NCI-H748 (cell line): Measurements from ENCODE around the gene PRKD3.

Experiments used
- DNase-seq: peaks from one replicate; lab custom pipeline; 2025; ENCODE audit not compliant: unreplicated experiment; lab: John Stamatoyannopoulos, UW

Gene PRKD3

DNA sequence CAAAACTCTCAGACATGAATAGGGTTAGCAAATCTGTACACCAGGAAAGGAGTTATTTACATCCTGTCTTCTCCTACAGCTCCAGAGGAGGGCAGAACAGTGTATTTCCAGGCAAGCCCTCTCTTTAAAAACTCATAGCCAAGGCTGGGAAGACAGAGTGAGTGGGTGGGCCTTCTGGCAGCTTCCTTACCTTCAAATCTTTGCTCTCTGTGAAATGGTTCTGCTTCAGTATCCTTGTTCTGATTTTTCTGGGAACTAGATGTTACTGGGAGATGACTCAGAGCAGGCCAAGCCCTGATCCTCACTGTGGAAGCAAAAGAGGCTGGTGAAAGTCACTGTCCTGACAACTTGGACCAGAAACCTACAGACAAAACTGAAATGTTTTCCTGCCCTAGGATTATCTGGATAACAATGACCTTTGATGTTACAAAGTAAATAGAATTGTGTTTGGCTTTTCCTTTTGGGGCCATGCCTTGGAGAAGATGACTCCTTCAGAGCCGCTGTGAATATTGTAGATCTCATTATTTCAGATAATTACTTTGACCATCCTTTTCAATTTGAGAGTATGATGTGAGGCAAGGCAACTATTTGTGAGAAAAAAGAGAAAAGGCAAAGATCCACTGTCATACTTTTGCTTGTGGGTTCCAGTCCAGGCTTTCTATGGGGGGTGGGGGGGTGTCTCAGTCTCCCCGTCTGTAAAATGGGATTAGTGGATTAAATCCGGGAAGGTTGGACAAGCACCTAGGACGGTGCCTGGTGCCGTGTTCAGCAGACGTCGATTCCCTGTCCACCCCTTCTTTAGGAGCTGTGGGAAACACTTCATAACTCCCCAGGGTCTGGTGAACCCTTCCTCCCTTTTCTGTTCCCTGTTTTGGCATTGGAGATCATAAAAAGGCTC lies 19.2 kb upstream of the PRKD3 start:
- DNase-seq: peak; percentile 42

DNA sequence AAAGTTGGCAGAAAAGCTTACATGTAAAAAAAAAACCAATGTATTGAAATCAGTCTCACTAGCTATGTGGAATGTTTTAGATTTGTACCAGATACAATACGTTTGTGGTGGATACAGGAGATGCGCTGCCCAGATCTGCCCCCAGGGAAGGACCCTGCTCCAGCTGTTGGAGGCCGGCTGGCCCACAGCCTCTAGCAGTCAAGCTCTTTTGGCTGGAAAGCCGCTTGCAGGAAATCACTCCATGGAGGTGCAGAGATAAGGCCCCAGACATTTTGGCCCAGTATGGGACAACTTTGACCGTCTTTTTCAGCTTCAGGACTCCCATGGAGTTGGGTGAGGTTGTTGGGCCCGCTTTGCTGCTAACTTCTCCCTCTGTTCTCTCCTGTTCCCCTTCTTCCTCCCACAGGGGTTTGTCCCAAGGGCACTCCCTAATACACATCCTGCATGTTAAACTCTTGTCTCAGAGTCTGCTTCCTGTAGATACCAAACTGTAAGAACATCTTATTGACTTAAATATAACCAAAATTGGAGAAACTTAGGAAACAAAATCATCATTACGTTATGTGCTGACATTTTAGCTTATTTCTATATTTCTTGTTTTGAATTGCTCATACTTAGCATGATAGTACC lies 18.1 kb upstream of the PRKD3 start:
- no peak for DNase-seq

DNA sequence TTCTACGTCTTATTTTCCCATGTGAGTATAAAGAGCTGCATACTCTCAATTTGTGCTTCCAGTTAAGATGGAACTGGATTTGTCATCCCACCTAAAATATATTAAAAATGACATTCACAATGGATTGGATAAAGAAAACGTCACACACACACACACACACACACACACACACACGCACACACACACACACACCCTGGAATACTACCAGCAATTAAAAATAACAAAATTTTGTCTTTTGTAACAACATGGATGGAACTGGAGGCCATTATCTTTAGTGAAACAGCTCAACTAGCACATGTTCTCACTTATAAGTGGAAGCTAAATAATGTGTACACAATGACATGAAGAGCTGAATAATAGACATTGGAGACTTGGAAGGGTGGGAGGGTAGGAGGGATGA lies 16.0 kb upstream of the PRKD3 start:
- peak; percentile 56 for DNase-seq

DNA sequence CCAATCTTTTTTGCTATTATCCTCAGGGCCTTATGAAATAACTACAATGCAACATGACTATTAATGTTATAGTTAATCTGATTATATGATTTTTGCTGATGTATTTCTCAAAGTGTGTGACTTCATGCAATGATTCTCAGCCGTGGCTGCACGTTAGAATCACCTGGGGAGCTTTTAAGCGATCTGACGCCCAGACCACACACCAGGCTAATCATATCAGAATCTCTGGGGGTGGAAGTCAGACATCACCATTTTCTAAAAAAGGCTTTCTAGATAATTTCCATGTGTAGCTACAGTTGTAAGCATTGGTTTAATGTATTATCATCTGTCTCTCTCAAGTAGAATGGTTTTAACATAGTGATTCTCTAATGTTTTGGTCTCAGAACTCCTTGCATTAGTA lies 14.3 kb upstream of the PRKD3 start:
- DNase-seq: no peak

DNA sequence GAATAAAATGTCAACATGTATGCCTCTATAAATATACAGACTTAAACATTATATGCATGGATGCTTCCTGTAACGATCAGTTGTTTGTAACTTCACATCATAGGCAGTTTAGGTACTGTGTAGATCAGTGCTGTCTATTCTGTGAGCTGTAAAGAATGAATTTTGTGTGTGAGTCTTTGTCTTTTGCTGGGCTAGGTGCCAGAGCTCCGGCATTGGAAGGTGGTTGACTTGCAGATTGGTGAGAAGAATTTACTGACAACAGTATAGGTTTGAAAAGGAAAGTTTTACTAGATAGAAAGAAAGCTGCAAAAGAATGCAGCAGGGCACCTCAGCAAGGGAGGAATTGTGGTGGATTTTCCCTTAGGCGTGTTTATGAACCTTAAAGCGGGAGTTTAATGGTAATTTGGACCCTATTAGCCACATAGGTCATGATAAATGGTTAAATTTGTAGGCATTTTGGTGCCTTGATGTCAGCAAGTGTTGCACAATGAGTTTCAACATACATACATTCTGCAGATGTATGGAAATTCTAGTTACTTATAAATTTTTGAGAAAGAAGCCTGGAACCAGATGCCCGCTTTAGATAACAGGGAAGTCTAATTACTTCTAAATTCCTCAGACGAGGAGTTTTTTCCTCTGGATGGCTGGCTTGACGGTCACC lies 13.1 kb upstream of the PRKD3 start:
- no peak for DNase-seq

DNA sequence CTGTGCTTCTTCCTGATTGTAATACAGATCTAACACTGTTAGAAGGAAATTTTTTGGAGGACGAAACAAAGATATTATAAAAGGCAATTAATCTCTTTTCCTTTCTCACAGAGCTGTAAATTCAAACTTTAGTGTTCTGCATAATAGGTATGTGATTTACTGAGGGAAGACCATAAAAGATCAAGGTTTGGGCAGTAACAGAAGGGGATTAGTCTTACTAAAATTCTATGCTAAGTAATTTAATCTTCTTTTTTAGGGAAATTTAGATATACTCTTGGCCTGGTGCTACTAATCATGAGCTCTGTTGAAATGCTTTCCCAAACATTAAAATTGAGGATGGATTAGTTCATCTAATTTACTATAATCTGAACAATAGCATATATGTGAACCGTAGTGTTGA lies 11.0 kb upstream of the PRKD3 start:
- no peak for DNase-seq

DNA sequence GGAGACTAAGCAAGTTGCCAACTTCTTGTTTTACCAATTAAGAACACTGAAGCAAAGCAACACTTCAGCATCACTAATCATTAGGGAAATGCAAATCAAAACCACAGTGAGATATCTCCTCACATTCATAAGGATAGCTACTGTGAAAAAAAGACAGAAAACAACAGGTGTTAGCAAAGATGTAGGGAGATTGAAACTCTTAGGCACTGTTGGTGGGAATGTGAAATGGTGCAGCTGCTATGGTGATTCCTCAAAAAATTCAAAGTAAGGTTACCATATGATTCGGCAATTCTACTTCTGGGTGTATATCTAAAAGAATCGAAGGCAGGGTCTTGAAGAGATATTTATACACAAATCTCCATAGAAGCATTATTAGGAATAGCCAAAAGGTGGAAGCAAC lies 8.6 kb upstream of the PRKD3 start:
- DNase-seq: no peak

DNA sequence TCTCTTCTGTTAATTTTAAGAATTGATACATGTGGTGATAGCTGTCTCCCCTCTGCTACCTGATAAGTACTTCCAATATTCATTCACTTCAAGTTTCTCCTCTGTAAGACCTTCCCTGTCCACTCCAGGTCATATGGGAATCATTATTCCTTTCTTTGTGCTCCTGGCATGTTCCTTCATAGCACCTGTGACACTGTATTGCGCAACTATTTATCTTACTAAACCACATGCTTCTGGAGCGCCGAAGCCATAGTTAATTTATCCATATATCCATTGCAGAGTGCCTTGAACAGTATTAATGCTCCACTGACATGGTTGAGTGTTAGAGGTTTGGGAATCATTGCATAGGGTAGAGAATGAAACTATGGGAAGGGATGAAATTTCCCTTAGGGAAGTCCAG lies 7.9 kb upstream of the PRKD3 start:
- no peak for DNase-seq

DNA sequence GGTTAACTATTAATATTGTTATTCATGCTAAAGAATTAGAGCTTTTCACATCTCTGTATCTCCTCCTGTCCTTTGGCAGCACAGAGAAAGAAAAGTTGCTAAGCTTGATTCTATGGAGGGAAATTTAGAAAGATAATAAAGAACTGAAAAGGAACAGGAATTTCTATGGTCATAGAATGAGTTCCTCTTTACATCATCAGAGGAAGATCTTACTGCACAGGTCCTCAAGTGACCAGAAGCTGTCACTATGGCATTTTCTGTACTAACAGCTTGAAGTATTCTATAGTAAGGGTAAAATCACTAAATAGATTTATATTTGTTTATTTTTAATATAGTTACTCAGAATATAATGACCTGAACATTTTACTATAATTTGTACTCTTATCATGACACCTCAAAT lies 6.0 kb upstream of the PRKD3 start:
- no peak for DNase-seq

DNA sequence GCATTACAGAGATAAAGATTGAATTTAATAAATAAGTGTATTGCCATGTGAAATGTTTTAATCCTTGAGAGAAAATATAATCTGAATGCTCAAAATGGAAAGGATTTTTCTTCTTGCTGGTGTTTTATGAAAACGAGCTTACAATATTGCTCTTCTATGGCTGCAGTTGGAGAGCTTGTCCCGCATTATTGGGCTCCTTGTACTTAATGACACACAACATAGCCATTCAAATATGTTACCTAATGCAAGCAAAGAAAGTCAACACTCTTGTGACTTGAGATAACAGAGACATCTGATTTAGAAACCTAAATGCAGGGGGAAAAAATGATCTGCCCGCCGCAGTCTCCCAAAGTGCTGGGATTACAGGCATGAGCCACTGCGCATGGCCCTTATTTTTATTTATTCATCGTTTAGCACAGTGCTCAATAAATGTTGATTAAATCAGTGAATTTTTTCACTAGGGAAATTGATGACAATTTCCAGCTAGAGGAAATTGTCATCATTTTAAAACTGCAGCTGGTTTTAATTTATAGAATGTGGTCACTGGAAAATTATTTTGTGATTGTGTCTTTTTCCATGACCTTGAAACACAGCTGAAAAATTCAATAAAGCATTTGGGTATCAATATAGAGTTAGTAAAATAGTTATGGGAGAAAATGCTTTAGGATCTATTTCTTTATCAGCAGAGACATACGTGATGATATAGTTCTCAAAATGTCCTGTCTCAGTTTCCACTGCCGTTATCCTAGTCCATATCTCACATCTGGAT lies 2.4 kb upstream of the PRKD3 start:
- no peak for DNase-seq

DNA sequence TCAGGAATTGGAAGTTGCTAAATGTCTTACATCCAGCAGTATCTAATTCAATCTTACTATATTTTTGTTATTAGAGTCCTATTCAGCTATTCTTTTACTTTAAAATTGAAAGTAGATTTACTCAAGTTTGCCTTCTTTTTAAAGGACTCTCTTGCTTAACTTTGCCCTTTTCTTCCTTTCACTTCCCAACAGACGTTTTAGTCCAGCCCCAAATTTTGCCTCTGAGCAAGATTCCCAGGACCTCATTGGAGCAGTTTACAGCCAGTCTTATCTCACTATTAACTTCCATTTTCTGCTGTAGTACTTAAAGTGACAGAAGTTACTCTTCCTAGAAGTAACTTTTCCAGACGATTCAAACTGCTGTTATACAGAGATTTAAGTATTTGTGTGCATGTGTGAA lies 1.7 kb upstream of the PRKD3 start:
- no peak for DNase-seq

DNA sequence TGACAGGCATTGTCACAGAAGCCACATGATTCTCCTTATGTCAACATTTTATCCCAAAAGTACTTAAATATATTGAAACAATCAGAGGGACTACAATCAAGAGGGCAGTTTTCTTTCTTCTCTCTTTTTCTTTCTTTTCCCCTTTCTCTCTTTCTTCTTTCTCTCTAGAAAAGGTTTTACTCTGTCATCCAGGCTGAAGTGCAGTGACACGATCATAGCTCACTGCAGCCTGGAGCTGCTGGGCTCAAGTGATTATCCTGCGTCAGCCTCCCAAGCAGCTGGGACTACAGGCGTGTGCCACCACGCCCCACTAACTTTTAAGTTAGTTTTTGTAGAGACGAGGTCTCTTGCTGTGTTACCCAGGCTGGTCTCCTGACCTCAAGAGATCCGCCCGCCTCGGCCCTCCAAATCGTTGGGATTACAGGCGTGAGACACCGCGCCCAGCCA lies 1.0 kb upstream of the PRKD3 start:
- DNase-seq: no peak

DNA sequence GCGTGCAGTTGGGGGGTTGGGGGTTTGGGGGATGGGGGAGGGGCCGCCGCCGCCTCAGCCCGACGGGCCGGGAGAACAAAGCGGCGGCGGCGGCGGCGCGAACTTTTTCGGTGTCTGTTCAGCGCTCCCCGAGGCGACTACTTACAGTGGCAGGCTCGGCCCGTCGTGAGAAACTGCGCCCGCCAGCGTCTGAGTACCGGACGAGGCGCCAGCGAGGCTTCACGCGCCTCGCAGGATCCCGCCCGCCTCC lies 172 bp downstream of the PRKD3 start:
- DNase-seq: no peak

DNA sequence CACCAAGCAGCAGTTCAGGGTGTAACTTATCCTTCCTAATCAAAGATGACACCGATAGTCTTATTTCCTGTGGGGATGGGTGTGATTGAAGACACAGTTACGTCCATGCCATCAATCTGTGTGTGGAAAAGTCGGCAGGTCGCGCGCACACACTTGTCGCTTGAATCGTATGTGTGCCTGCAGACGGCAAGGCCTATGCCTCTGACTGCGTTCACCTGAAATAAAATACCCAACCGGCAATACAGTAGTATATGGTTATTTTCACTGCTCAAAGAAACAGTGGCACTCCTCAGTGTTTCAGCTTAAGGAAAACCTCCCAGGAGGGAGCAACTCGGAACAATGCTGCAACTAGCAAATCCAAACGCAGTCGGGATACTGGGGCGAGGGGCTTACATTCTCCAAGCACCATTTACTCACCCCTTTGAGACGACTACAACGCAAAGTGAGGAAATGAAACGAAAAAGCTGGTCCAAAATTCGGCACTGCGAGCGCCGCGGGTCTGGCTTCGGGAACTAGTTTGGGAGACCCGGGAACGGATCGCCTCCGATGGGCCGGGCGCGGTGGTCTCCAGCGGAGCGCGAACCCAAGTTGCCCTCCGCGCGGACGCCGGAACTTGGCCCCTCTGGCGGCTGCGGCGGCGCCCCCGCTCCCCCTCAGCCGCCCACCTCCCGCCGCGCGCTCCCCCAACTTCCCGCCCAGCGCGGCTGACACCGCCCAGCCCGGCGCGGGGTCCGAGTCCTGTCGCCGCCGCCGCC lies 675 bp downstream of the PRKD3 start:
- peak; percentile 58 for DNase-seq

DNA sequence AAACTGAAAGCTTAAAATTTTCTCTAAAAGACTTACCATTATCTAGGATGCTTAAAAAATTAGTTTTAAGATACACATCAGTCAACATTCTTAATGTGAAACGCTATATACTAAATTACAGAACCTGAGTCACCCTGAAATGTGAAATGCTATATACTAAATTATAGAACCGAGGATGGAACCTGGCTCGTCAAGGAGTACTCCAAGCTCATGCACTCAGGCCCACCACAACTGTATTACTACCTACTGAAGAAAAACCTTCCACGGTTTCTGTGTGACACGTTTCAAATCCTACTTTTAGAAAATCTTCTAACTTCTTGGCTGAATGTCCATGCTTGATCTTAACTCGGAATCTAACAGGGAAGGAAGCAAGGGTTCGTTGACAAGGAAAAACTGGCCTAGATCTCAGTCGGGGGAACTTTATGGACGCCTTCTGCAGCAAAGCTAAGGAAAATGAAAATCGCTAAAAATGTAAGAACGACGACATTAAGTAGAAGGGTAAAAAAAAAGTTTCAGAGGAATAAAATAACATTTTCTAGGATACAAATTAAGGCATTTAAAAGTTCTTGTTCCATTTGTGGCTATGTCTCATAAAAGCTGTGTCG lies 1.4 kb downstream of the PRKD3 start:
- DNase-seq: no peak

DNA sequence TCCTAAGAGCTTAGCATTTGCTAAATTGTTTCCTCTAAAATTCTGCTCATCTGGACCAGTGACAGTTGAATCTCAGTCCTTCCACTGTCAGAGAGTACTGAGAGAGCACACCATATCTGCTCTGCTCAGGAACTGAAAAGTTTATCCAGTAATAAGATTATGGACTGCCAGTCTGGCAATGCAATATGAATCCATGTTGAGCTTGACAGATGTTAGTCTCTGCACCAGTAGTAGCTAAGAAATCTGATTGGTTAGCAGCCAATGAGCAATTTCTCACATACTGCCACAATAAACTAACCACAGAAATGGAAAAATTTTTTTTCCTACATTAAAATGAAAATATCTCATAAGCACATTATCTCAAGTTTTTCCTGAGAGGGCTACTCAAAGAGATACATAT lies 2.3 kb downstream of the PRKD3 start:
- no peak for DNase-seq

DNA sequence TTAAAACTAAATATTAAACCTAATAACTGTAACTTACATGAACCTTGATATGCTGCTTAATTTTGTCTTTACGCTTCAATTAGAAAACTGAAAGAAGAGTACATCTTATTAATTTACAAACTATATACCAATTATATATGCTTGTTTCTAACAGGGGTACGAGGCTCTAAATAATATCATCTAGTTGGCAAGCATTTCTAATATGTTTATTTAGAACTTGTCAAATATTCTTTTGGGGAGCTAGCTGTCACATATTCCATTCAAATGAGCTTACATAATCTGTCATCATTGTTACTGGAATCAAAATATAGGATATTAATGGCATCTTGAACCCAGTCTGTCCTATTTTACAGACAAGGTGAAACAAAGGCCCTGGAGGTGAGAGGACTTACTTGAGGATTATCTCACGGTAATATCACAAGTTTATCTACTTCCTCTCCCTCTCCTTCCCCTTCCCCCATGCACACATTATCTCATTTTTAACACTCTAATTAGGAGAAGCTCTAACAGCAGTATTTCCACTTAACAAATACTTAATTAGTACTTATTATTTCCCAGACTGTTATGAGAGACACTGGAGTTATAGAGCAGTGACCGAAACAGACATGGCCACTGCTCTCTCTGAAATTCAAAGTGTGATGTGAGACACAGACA lies 3.5 kb downstream of the PRKD3 start:
- DNase-seq: no peak

DNA sequence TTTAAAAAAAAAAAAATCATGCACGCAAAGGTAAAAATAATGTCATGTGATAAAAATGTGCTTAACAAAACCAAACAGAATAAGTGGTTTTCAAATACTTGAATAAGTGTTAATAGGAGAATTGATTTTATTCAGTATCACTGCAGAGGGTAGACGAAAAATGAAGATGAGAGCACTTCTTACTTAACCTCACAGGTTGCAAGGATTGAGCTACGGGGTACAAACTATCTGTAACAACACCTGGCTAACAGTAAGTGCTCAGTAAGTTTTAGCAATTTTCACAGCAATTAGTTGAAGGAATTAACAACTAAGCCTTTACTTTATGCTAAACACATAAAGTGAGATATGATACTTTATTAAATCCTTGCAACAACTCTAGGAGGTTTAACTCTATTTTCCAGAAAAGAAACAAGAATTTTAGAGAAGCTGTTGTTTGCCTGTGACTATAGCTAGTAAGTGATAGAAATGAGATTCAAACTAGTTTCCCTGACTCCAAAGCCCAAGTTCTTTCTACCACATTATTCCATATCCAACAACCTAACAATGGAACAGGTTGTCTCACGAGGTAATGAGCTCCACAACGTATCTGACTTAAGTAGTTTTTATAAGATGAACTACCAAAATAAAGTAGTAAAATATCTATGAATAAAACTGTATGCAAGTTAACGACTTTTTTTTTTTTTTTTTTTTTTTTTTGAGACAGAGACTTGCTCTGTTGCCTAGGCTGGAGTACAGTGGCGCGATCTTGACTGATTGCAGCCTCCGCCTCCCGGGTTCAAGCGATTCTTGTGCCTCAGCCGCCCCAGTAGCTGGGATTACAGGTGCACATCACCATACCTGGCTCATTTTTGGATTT lies 4.7 kb downstream of the PRKD3 start:
- no peak for DNase-seq

DNA sequence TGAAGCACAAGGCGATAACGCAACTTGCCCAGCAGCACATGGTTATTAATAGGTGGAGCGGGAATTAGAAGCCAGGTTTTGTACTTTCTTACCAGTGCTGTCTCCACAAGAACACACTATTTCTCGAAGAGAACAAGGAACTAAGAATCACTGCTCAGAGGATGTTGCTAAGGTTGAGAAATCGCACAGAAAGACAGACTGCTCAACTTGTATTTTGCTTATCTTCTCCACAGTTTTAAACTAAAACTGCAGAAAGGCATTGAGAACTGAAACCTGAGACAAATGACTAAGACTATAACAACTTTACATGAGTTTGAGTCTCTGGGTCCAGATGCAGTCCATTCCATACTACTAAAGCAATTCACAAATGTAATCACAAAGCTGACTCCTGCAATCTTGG lies 6.2 kb downstream of the PRKD3 start:
- no peak for DNase-seq
